Osteoblast (primary cell): ENCODE results near the gene ATOH8. TPM values are rescaled to one million over a fixed set of nuclear protein-coding genes. Genes with fewer than 3 reads are reported as not detected.
A peak's percentile ranks its signal among the peaks of the same experiment; 100 is the strongest.

Experiments used
- DNase-seq: peaks from one replicate; pipeline ENCODE4 v3.0.0; 2011; ENCODE audit warnings: low spot score, mixed read lengths; ENCODE audit not compliant: insufficient read length; ENCODE audit errors: missing footprints
- H2AFZ ChIP-seq: 2 replicates; pipeline ENCODE4 v1.6.0; 2011; ENCODE audit warnings: mild to moderate bottlenecking, low read length
- H3K27ac ChIP-seq: 2 replicates; pipeline ENCODE4 v1.5.1; 2011; ENCODE audit warnings: mild to moderate bottlenecking, low read depth, low read length, moderate library complexity
- H3K27me3 ChIP-seq: 2 replicates; pipeline ENCODE4 v1.6.0; 2012; ENCODE audit warnings: mild to moderate bottlenecking, control low read depth, inconsistent platforms, low read length, moderate library complexity; ENCODE audit not compliant: insufficient read depth
- H3K36me3 ChIP-seq: 2 replicates; pipeline ENCODE4 v1.5.1; 2011; ENCODE audit warnings: mild to moderate bottlenecking, low read length, control low read depth, moderate library complexity; ENCODE audit not compliant: insufficient read depth
- H3K4me1 ChIP-seq: 2 replicates; pipeline ENCODE4 v1.5.1; 2011; ENCODE audit warnings: mild to moderate bottlenecking, low read length, control low read depth, moderate library complexity; ENCODE audit not compliant: insufficient read depth
- H3K4me2 ChIP-seq: 2 replicates; pipeline ENCODE4 v1.6.0; 2011; ENCODE audit warnings: mild to moderate bottlenecking, low read length; ENCODE audit not compliant: insufficient read depth
- H3K4me3 ChIP-seq: fragments of 200-600 bp; sonication (generic); 3 replicates; pipeline ENCODE4 v1.5.1; 2012; ENCODE audit warnings: mild to moderate bottlenecking, low read length, inconsistent platforms; ENCODE audit not compliant: insufficient read depth
- H3K79me2 ChIP-seq: 2 replicates; pipeline ENCODE4 v1.6.0; 2012; ENCODE audit warnings: mild to moderate bottlenecking, low read length, control low read depth, inconsistent platforms; ENCODE audit not compliant: insufficient read depth
- H3K9me3 ChIP-seq: 2 replicates; pipeline ENCODE4 v1.5.1; 2011; ENCODE audit warnings: low read depth, low read length, control low read depth
- H4K20me1 ChIP-seq: 2 replicates; pipeline ENCODE4 v1.6.0; 2012; ENCODE audit warnings: mild to moderate bottlenecking, low read length, control low read depth; ENCODE audit not compliant: insufficient read depth
- CTCF ChIP-seq: IDR thresholded peaks from 2 replicates; pipeline ENCODE4 v1.5.1; 2011; ENCODE audit warnings: mild to moderate bottlenecking, low read depth, low read length, moderate library complexity; ENCODE audit errors: extremely low read depth
- total RNA-seq: library from RNA; depleted of rRNA; stranded (reverse); fragments of >200 nt; gene quantifications from 2 replicates; pipeline ENCODE4 v1.2.3, GENCODE V29; 2012

Gene ATOH8
- total RNA-seq, 1 donor, result 35.1 TPM

GRCh38 chr2:85792783-85793441, 39.1 kb downstream of the ATOH8 start:
- no peak overlapping the region for H3K4me3 ChIP-seq
- H3K36me3 ChIP-seq, result peaks cover 5% of the 10 kb centered on the region
- peak; percentile 95 for DNase-seq
- H3K4me2 ChIP-seq, result peak overlapping the region; percentile 2
- H2AFZ ChIP-seq, result no peak overlapping the region
- no peaks in the 10 kb centered on the region for H3K9me3 ChIP-seq
- H3K79me2 ChIP-seq, result no peaks in the 10 kb centered on the region
- peaks cover 31% of the 10 kb centered on the region for H3K4me1 ChIP-seq
- no peak overlapping the region for H3K27ac ChIP-seq
- TF ChIP-seq CTCF, result no peak
- no peaks in the 10 kb centered on the region for H3K27me3 ChIP-seq
- H4K20me1 ChIP-seq, result peaks cover 7% of the 10 kb centered on the region

DNA sequence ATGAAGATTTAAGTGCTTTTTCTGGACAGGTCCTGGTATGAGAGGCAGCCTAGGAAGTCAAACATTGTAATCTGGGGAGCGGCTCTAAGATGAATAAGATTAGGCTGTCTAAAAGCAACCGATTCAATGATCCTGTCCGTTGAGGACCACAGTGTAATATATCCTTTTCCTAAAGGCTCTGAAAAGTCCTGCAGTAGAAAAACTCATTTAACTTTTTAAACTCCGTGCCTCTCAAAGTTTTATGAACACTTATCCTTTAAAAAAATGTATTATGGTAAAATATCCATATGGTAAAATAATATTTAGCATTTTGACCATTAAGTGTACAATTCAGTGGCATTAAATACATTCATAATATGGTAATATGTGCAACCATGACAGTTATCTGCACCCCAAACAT, 39.8 kb downstream of the ATOH8 start:
- H2AFZ ChIP-seq, result no peak overlapping the region
- H3K27me3 ChIP-seq, result no peaks in the 10 kb centered on the region
- no peaks in the 10 kb centered on the region for H3K36me3 ChIP-seq
- DNase-seq, result no peak
- H3K4me2 ChIP-seq, result no peak overlapping the region
- no peak overlapping the region for H3K4me3 ChIP-seq
- H4K20me1 ChIP-seq, result peaks cover 3% of the 10 kb centered on the region
- peaks cover 28% of the 10 kb centered on the region for H3K4me1 ChIP-seq
- no peaks in the 10 kb centered on the region for H3K9me3 ChIP-seq
- no peaks in the 10 kb centered on the region for H3K79me2 ChIP-seq
- H3K27ac ChIP-seq, result no peak overlapping the region
- no peak for TF ChIP-seq CTCF

GRCh38 chr2:85794038-85794441, 40.2 kb downstream of the ATOH8 start:
- H3K4me1 ChIP-seq, result peaks cover 26% of the 10 kb centered on the region
- no peaks in the 10 kb centered on the region for H3K79me2 ChIP-seq
- no peaks in the 10 kb centered on the region for H3K9me3 ChIP-seq
- no peaks in the 10 kb centered on the region for H3K27me3 ChIP-seq
- no peak for TF ChIP-seq CTCF
- H4K20me1 ChIP-seq, result no peaks in the 10 kb centered on the region
- no peak overlapping the region for H3K4me2 ChIP-seq
- no peaks in the 10 kb centered on the region for H3K36me3 ChIP-seq
- no peak for DNase-seq
- no peak overlapping the region for H3K27ac ChIP-seq
- no peak overlapping the region for H3K4me3 ChIP-seq
- H2AFZ ChIP-seq, result no peak overlapping the region

DNA sequence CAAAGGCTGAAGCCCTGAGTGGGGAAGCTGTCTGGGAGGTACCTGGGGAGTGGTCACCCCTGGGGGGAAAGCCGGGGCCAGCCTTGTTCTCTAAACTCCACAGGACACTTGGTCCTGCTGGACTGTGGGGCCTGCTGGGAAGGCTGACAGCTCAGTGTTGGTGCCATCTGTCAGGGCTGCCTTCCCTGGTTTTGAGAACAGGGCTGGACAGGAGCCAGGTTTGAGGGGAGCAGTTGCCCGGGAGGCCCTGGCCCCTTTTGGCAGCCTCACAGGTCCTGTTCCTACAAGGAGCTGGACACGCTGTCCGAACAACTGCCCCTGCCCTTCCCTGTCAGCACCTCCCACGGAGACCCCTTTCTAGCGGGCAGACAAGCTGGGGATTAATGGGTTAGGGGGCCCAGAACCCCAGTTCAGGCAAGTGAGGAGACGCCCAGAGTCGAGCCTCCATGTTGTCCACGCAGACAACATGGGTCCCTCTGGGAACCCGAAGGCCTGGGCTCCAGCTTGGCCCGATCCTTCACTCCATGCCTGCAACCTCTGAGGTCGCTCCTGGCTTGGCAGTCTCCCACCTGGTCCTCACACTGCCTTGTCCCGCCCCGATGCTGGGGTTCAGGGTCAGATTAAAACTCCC, 40.8 kb downstream of the ATOH8 start:
- no peaks in the 10 kb centered on the region for H3K36me3 ChIP-seq
- no peaks in the 10 kb centered on the region for H3K9me3 ChIP-seq
- H3K79me2 ChIP-seq, result no peaks in the 10 kb centered on the region
- no peak overlapping the region for H3K27ac ChIP-seq
- peaks cover 26% of the 10 kb centered on the region for H3K4me1 ChIP-seq
- DNase-seq, result no peak
- no peaks in the 10 kb centered on the region for H3K27me3 ChIP-seq
- no peak overlapping the region for H2AFZ ChIP-seq
- no peak overlapping the region for H3K4me3 ChIP-seq
- H4K20me1 ChIP-seq, result no peaks in the 10 kb centered on the region
- no peak overlapping the region for H3K4me2 ChIP-seq
- no peak for TF ChIP-seq CTCF
